HCT116 (cell line): ENCODE data around the gene CCDC137. TPM values are rescaled to one million over a fixed set of nuclear protein-coding genes. Genes with fewer than 3 reads are reported as not detected.

ENCODE experiments used
- ATAC-seq: fragments of 200-7000 bp; cut with Tn5 transposase; 2 replicates; pipeline ENCODE4 v1.9.1; 2020; ENCODE audit warnings: mild to moderate bottlenecking, moderate library complexity
- BruUV-seq: library from RNA; stranded (reverse); fragments of 400-500 nt; replicated peaks from 2 replicates; lab custom pipeline; 2021; lab: Mats Ljungman, UMichigan
- CTCF ChIA-PET: fragments of 300-600 bp; sonication (Branson Sonifier 250); formaldehyde crosslinking; loops from one replicate; lab custom pipeline; 2021; ENCODE audit warnings: antibody characterized with exemption; lab: Charles Lee
- POLR2A ChIA-PET: fragments of 300-600, 350-600 bp; sonication (Branson Sonifier 250); formaldehyde crosslinking; loops from one replicate; lab custom pipeline; 2021; ENCODE audit warnings: antibody characterized with exemption; lab: Charles Lee
- RAD21 ChIA-PET, 2 experiments: fragments of 300-600 bp; sonication (Branson Sonifier 250); formaldehyde crosslinking; loops; one replicate each; lab custom pipeline; 2023; ENCODE audit warnings: low total read pairs in 2 of 2; ENCODE audit not compliant: uncharacterized antibody in 2 of 2, unreplicated experiment in 2 of 2, low non-redundant PET in 1 of 2; lab: Charles Lee
- DNase-seq: peaks from one replicate; pipeline ENCODE4 v3.0.0-alpha.2; 2010; ENCODE audit warnings: low read depth, low spot score
- H2AFZ ChIP-seq: fragments of 200-600 bp; shearing (Covaris generic), sonication (generic); 2 replicates; pipeline ENCODE4 v1.6.1; 2017; ENCODE audit warnings: low read depth, mixed run types, mixed read lengths, antibody characterized with exemption, low read length; ENCODE audit not compliant: poor library complexity, severe bottlenecking
- H3K27ac ChIP-seq: 2 replicates; pipeline ENCODE4 v1.5.1; 2012; ENCODE audit warnings: low read depth, low read length
- H3K27me3 ChIP-seq: fragments of 200-600 bp; sonication (generic); 2 replicates; pipeline ENCODE4 v1.6.1; 2016; ENCODE audit warnings: mixed run types, low read length, mixed read lengths; ENCODE audit not compliant: insufficient read depth
- H3K36me3 ChIP-seq, 2 experiments: fragments of 200-500 bp in 1 of 2; fragments of 200-600 bp in 1 of 2; sonication (Bioruptor generic) in 1 of 2; sonication (generic) in 1 of 2; 2 replicates each; pipeline versions ENCODE4 v1.5.1 to v1.6.1; 2014 to 2016; ENCODE audit warnings: low read length in 2 of 2, inconsistent platforms in 1 of 2, mixed read lengths in 1 of 2, mixed run types in 1 of 2; ENCODE audit not compliant: insufficient read depth in 2 of 2, control insufficient read depth in 1 of 2
- H3K4me1 ChIP-seq, 2 experiments: fragments of 200-600 bp in 1 of 2; sonication (generic) in 1 of 2; 2 replicates each; pipeline versions ENCODE4 v1.5.1 to v1.6.1; 2012 to 2017; ENCODE audit warnings: low read length in 2 of 2, inconsistent platforms in 1 of 2, mild to moderate bottlenecking in 1 of 2, mixed read lengths in 1 of 2, mixed run types in 1 of 2, moderate library complexity in 1 of 2; ENCODE audit not compliant: insufficient read depth in 2 of 2, control insufficient read depth in 1 of 2
- H3K4me2 ChIP-seq: fragments of 200-600 bp; sonication (generic); 2 replicates; pipeline ENCODE4 v1.6.1; 2017; ENCODE audit warnings: mixed run types, low read length, mixed read lengths
- H3K4me3 ChIP-seq, 2 experiments: fragments of 200-600 bp in 1 of 2; sonication (generic) in 1 of 2; replicated peaks in 1 of 2; 2 replicates each; pipeline ENCODE4 v1.5.1; 2011 to 2016; ENCODE audit warnings: low read length in 2 of 2, control low read depth in 1 of 2, low read depth in 1 of 2, mild to moderate bottlenecking in 1 of 2, mixed read lengths in 1 of 2, mixed run types in 1 of 2
- H3K79me2 ChIP-seq: fragments of 200-600 bp; sonication (generic); 2 replicates; pipeline ENCODE4 v1.6.1; 2017; ENCODE audit warnings: mild to moderate bottlenecking, mixed run types, low read length, moderate library complexity, mixed read lengths; ENCODE audit not compliant: insufficient read depth
- H3K9ac ChIP-seq: fragments of 200-600 bp; sonication (generic); 2 replicates; pipeline ENCODE4 v1.6.1; 2016; ENCODE audit warnings: low read length, mixed read lengths
- H3K9me2 ChIP-seq: fragments of 200-600 bp; sonication (generic), shearing (Covaris generic); 2 replicates; pipeline ENCODE4 v1.6.1; 2017; ENCODE audit warnings: mixed run types, mild to moderate bottlenecking, moderate library complexity; ENCODE audit not compliant: insufficient read depth
- H3K9me3 ChIP-seq, 2 experiments: fragments of 200-500 bp in 1 of 2; fragments of 200-600 bp in 1 of 2; sonication (Bioruptor generic) in 1 of 2; sonication (generic) in 1 of 2; 2 replicates each; pipeline ENCODE4 v1.6.1; 2014 to 2017; ENCODE audit warnings: low read length in 2 of 2, mixed read lengths in 2 of 2, inconsistent platforms in 1 of 2, low read depth in 1 of 2, mild to moderate bottlenecking in 1 of 2, mixed run types in 1 of 2, moderate library complexity in 1 of 2; ENCODE audit not compliant: control insufficient read depth in 1 of 2, insufficient read depth in 1 of 2
- H4K20me1 ChIP-seq: fragments of 200-600 bp; sonication (generic), shearing (Covaris generic); 2 replicates; pipeline ENCODE4 v1.6.1; 2017; ENCODE audit warnings: mixed run types, mild to moderate bottlenecking, moderate library complexity; ENCODE audit not compliant: insufficient read depth
- ATF3 ChIP-seq: IDR thresholded peaks from 2 replicates; pipeline ENCODE4 v1.6.1; 2012
- CEBPB ChIP-seq: IDR thresholded peaks from 2 replicates; pipeline ENCODE4 v1.6.1; 2012; ENCODE audit warnings: low read depth
- EGR1 ChIP-seq: IDR thresholded peaks from 2 replicates; pipeline ENCODE4 v1.6.1; 2012; ENCODE audit warnings: low read depth
- ELF1 ChIP-seq: IDR thresholded peaks from 2 replicates; pipeline ENCODE4 v1.6.1; 2012; ENCODE audit warnings: low read depth, borderline replicate concordance
- EZH2phosphoT487 ChIP-seq: fragments of 200-600 bp; IDR thresholded peaks from 2 replicates; pipeline ENCODE4 v1.6.1; 2018; ENCODE audit warnings: antibody characterized with exemption, borderline replicate concordance
- FOSL1 ChIP-seq: IDR thresholded peaks from 2 replicates; pipeline ENCODE4 v1.6.1; 2012; ENCODE audit warnings: low read depth
- JUND ChIP-seq: IDR thresholded peaks from 2 replicates; pipeline ENCODE4 v1.6.1; 2012
- POLR2A ChIP-seq: IDR thresholded peaks from 2 replicates; pipeline ENCODE4 v1.7.0; 2011; ENCODE audit warnings: borderline replicate concordance; ENCODE audit not compliant: insufficient read depth, insufficient read length; ENCODE audit errors: extremely low read depth
- POLR2AphosphoS5 ChIP-seq: IDR thresholded peaks from 2 replicates; pipeline ENCODE4 v1.6.1; 2011; ENCODE audit warnings: mild to moderate bottlenecking, low read depth, low read length, moderate library complexity
- REST ChIP-seq: IDR thresholded peaks from 2 replicates; pipeline ENCODE4 v1.6.1; 2012; ENCODE audit warnings: low read depth
- SIN3A ChIP-seq: IDR thresholded peaks from 2 replicates; pipeline ENCODE4 v1.6.1; 2012; ENCODE audit warnings: low read depth
- SP1 ChIP-seq: IDR thresholded peaks from 2 replicates; pipeline ENCODE4 v1.6.1; 2012; ENCODE audit warnings: low read depth
- SRF ChIP-seq: IDR thresholded peaks from 2 replicates; pipeline ENCODE4 v1.6.1; 2012; ENCODE audit warnings: low read depth
- TCF7L2 ChIP-seq: IDR thresholded peaks from 2 replicates; pipeline ENCODE4 v1.7.0; 2011; ENCODE audit warnings: borderline replicate concordance, inconsistent platforms; ENCODE audit not compliant: insufficient read depth, insufficient read length; ENCODE audit errors: extremely low read depth
- YY1 ChIP-seq: IDR thresholded peaks from 2 replicates; pipeline ENCODE4 v1.6.1; 2011; ENCODE audit warnings: low read length, low read depth, moderate library complexity, mild to moderate bottlenecking; ENCODE audit not compliant: insufficient replicate concordance; ENCODE audit errors: extremely low read depth
- ZBTB33 ChIP-seq: IDR thresholded peaks from 2 replicates; pipeline ENCODE4 v1.6.1; 2011; ENCODE audit warnings: mild to moderate bottlenecking, low read length, moderate library complexity; ENCODE audit not compliant: insufficient replicate concordance; ENCODE audit errors: extremely low read depth
- intact Hi-C: fragments of 100-400 bp; cut with micrococcal nuclease; formaldehyde crosslinking; loops from 2 replicates; pipeline ENCODE4 v1.10.0; 2022
- total RNA-seq: library from RNA; stranded (reverse); gene quantifications from one replicate; pipeline ENCODE4 v1.2.1, GENCODE V29; 2021; ENCODE audit not compliant: unreplicated experiment

The CCDC137 gene
- total RNA-seq, 1 experiment from 2014 or later: 77.5 TPM

- H3K27ac ChIP-seq: no peak overlapping the region
- peaks cover 5% of the 10 kb centered on the region in 2 experiments for H3K4me1 ChIP-seq
- TF ChIP-seq EGR1 (no peak), ELF1 (no peak), SIN3A (no peak), REST (no peak), POLR2A (no peak), ZBTB33 (no peak), ATF3 (no peak), FOSL1 (no peak), YY1 (no peak), TCF7L2 (no peak), SRF (no peak), POLR2AphosphoS5 (no peak), JUND (no peak), SP1 (no peak), CEBPB (no peak), EZH2phosphoT487 (no peak)
- no peaks in the 10 kb centered on the region for H3K27me3 ChIP-seq
- ChIA-PET RAD21 (no interaction called here), CTCF (no interaction called here), POLR2A (interaction anchor here (0.7 kb wide), 1 partner anchor 11 kb away, joined by 3 read pairs; the partner anchor contains the start of genes ARL16 and HGS)
- intact Hi-C loops: no loop called here
- no peak overlapping the region for H3K4me3 ChIP-seq
- H3K9ac ChIP-seq: no peak overlapping the region
- no peaks in the 10 kb centered on the region for H3K9me2 ChIP-seq
- no peaks in the 10 kb centered on the region for H3K9me3 ChIP-seq
- H4K20me1 ChIP-seq: peaks cover 3% of the 10 kb centered on the region; the same call in 1 of the 2 replicates
- H2AFZ ChIP-seq: no peak overlapping the region
- DNase-seq (no peak), ATAC-seq (no peak)
- peaks cover 48% of the 10 kb centered on the region for H3K79me2 ChIP-seq
- no TSS peak for BruUV-seq
- H3K36me3 ChIP-seq: peaks cover 40 to 59% of the 10 kb centered on the region in 2 experiments
- H3K4me2 ChIP-seq: no peak overlapping the region
Observed at GRCh38 chr17:81672954-81673353, 6.4 kb downstream of the CCDC137 start.
